ENCODE measurements around the gene IRAK1.
"Not testable (repeated sequence)": the region's sequence is repeated elsewhere in the genome, so short reads cannot be mapped to it uniquely, and the experiment has no call there.

IRAK1 gene

DNA sequence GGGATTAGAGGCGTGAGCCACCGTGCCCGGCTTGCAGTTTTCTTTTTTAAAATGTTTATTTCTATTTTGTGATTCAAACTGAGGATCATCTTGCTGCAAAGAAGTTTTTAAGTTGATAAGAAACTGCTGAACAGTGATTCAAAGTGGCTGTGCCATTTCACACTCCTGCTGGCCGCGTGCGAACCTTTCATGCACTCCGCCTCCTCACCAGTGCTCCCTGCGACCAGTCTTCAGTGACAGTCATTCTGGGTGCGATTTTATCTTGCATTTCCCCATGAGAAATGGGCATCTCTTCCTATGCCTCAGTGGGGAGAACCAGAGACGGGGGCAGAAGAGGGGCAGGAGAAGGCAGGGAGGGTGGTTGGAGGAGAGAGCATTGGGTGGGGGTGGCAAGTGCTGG, 25.7 kb downstream of the IRAK1 start:
- DNase-seq (ENCODE audit: low read depth), result no peak

GRCh38 chrX:153993079-153993478, 26.6 kb downstream of the IRAK1 start:
- no peak for DNase-seq (ENCODE audit: low read depth)

DNA sequence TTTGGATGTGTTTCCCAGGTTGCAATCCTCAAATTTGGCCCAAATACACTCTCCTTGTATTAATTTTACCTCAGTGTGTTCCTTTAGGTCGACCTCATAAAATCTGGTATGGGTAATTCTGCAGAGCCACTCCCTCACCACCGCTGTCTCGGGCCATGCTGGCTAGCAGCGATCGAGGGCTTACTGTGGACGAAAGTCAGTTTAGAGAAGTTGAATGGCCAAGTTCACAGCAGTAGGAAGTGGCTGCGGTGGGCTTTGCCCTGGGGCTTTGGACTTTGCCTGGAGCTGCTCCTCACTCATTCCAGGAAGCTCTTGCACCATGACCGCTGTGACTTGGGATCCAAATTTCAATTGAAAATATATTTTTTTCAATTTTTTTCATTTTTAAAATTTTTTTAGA, 27.5 kb downstream of the IRAK1 start:
- DNase-seq (ENCODE audit: low read depth), result no peak

DNA sequence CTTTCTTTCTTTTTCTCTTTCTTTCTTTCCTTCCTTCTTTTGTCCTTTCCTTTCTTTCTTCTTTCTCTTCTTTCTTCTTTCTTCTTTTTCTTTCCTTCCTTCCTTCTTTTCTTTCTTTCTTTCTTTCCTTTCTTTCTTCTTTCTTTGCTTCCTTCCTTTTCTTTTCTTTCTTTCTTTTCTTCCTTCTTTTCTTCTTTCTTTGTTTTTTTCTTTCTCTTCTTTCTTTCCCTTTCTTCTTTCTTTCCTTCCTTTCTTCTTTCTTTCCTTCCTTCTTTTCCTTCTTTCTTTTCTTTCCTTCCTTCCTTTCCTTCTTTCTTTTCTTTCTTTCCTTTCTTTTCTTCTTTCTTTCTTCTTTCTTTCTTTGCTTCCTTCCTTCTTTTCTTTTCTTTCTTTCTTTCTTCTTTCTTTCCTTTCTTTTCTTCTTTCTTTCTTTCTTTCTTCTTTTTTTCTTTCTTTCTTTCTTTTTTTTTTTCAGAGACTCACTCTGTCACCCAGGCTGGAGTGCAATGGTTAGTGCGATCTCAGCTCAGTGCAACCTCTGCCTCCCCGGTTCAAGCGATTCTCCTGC, 28.6 kb downstream of the IRAK1 start:
- DNase-seq (ENCODE audit: low read depth), result no peak

GRCh38 chrX:153989973-153990655, 29.6 kb downstream of the IRAK1 start:
- no peak for DNase-seq (ENCODE audit: low read depth)

GRCh38 chrX:153988493-153988892, 31.2 kb downstream of the IRAK1 start:
- DNase-seq (ENCODE audit: low read depth), result no peak

DNA sequence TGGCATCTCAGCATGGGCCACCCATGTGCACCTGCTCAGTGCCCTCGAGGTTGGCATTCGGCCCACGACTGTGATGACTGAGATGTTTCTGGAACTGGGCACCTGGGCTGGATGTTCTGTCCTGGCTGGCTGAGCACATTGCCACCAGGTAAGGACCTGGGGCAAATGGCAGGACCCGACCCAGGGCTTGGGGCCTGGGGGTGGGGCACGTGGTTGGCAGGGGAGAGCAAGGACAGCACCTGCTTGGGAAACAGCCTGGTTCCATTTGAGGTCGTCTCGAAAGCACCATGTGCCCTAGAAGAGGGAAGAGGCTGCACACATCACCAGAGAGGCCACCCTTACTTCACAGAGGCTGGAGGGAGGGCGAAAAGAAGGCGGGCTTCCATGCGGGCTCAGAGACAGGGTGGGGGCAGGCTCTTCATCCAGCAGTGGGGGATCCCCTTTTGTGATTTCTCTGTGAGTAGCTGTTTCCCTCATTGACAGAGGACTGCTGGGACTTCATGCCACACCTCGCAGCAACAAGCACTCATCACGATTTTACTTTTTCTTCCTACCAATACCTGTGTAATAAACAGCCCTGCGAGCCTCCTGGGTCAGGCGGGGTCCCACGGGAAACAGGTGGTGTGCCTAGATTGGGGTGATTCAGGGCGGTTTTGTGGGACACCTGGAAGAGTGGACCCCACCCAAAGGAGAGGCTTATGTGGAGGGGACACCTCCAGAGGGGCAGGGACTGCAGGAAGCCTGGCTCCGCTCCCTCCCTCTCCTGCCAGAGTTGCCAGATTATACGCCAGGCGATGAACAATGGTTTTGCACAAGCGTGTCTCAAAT, 35.1 kb downstream of the IRAK1 start:
- no peak for DNase-seq (ENCODE audit: low read depth)

GRCh38 chrX:153983321-153983801, 36.3 kb downstream of the IRAK1 start:
- DNase-seq (ENCODE audit: low read depth), result no peak

DNA sequence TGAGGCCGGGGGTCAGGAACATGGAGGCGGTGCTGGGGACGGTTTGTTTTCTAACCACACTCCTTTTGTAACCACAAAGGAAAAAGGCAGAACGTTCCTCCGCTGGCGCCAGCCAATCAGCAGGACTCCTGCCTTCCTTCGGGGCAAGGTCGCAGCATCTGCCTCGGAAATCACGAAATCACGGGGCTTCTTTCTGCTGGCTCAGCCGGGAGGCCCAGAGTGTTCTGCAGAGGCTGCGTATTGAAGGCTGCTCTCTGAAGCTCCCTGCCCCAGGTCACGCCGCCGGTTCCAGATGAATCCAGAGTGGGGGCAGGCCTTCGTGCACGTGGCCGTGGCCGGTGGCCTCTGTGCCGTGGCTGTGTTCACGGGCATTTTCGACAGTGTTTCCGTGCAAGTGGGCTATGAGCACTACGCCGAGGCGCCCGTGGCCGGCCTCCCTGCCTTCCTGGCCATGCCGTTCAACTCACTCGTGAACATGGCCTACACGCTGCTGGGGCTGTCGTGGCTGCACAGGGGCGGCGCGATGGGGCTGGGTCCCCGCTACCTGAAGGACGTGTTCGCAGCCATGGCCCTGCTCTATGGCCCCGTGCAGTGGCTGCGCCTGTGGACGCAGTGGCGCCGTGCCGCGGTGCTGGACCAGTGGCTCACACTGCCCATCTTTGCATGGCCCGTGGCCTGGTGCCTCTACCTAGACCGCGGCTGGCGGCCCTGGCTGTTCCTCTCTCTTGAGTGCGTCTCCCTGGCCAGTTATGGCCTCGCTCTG, 37.8 kb downstream of the IRAK1 start:
- no peak for DNase-seq (ENCODE audit: low read depth)

DNA sequence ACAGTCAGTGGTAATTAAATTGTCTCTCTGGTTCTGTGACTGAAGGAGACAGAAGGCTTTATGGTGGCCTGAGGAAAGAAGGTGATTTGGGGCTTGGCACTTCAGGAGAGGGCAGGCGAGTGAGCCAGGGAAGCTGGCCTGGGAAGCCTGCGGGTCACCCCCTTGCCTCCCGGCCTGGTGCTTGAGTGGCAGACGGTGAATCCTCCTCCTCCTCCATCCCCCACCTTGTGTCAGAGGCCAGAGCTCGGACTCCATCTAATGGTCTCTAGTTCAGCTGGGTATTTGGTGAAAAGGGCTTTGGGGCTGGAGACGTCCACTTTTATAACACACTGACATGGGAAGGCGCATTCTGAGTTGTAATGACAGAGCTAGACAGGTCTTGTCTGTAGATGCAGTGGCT, 38.5 kb downstream of the IRAK1 start:
- no peak for DNase-seq (ENCODE audit: low read depth)

GRCh38 chrX:153980394-153980793, 39.3 kb downstream of the IRAK1 start:
- DNase-seq (ENCODE audit: low read depth), result not testable (repeated sequence)

GRCh38 chrX:153974726-153975286, 44.9 kb downstream of the IRAK1 start:
- no peak for DNase-seq (ENCODE audit: low read depth)

DNA sequence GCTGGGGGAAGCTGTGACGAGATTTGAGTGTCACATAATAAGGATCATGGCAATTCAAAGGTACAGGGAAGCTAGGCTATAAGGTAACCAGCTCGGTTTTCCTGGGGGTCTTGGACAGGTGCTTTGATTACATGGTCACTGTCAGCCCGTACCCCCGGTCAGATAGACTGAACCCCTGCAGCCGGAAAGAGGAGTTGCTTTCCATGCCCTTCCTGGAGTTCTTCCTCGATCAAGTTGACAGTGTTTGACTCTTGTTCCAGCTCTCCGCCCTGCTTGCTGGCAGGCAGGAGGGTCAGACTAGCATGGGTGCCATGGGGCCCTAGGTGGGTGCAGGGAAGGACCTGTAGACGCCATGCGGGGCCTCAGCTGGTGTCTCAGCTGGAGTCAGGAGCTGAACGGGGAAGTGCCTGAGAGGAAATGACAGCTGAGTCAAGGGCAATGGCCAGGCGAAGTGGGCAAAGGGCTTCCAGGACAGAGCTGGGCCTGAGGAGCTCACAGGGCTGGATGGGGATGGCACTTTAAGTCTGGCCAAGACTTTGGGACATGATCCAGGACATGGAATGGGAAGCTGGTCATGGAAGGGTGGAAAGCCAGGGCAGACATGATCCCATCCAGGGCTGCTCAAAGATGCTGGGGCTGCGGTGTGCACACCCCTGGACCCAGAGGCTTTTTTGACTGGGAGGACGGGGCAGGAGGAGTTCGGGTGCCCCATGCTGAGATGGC, 45.5 kb downstream of the IRAK1 start:
- no peak for DNase-seq (ENCODE audit: low read depth)

DNA sequence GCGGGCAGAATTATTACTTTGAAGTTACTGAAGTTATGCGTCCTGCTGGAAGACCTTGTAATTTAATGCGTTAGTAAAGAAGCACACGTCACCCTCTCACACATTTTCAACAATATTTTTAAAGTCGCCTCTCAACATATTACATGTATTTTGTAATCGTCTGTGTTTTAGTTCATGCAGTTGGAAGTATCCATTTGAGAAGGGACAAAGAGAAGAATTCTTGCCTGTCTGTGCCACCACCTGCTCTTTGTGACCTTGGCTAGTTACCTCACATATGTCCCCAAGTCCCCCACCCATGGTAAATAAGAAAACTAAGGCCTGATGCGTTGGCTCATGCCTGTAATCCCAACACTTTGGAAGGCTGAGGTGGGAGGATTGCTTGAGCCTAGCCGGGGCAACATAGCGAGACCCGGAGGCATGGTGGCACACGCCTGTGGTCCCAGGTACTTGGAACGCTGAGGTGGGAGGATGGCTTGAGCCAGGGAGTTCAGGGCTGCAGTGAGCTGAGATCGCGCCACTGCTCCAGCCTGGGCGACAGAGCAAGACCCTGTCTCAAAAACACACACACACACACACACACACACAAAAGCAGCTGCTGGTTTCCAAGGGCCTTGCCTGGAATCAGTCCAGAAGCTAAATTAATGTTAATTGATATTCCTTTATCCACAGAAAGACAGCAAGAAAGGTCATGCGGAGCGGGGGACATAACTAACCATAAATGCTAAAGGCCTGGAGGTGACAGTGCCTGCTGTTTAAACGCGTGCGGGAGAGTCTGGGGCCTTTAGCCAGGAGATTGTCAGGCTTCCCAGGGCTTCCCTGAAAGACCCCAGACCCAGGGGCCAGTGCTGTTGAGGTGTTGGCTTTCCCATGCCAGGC, 46.3 kb downstream of the IRAK1 start:
- DNase-seq (ENCODE audit: low read depth), result no peak

- peak; percentile 88 for DNase-seq (ENCODE audit: low read depth)
Measured at GRCh38 chrX:153972368-153973126, 47.2 kb downstream of the IRAK1 start, which contains the start of gene TMEM187. TMEM187 (plus strand) TSS chrX:153972754; CDS start chrX:153982063, 9,309 bp downstream.

GRCh38 chrX:153971450-153972367, 48.0 kb downstream of the IRAK1 start, which contains the start of gene HCFC1:
HCFC1 (minus strand) TSS chrX:153971818; CDS start chrX:153970840, 978 bp downstream.
- DNase-seq (ENCODE audit: low read depth), result peak; percentile 91

DNA sequence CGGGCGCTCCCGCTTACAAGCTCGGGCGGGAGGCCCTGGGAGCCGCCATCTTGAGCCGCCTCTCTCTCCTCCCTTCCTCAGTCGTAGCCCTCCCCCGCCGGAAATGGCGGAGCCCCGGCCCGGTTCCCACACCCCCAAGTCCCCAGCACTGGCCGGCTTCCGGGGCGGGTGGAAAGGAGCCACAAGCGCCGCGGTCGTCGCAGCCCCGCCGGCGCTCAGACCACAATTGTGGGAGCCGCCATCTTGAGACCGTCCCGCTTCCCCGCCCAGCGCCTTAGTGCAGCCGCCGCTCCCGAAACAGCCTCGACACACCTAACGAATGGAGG, 48.6 kb downstream of the IRAK1 start:
- peak; percentile 89 for DNase-seq (ENCODE audit: low read depth)

Data from activated T-helper 9 cell treated with anti-CD3 and anti-CD28 coated beads, Interleukin-2, amount 50 U/mL, for 16 hours (primary cell).